AG10803 (cell line): ENCODE measurements around the gene ARRB1.

Experiments
- DNase-seq: peaks from one replicate; pipeline ENCODE4 v3.0.0; 2010; ENCODE audit warnings: low read depth
- H3K4me3 ChIP-seq: 2 replicates; pipeline ENCODE4 v1.5.1; 2011; ENCODE audit warnings: mild to moderate bottlenecking, low read length, control low read depth
- TF ChIP-seq, protein P1 (sequence below): conservative IDR thresholded peaks from 2 replicates; pipeline ENCODE4 v1.5.1; 2011; ENCODE audit warnings: mild to moderate bottlenecking, low read length, control low read depth, inconsistent platforms

Gene ARRB1

DNA sequence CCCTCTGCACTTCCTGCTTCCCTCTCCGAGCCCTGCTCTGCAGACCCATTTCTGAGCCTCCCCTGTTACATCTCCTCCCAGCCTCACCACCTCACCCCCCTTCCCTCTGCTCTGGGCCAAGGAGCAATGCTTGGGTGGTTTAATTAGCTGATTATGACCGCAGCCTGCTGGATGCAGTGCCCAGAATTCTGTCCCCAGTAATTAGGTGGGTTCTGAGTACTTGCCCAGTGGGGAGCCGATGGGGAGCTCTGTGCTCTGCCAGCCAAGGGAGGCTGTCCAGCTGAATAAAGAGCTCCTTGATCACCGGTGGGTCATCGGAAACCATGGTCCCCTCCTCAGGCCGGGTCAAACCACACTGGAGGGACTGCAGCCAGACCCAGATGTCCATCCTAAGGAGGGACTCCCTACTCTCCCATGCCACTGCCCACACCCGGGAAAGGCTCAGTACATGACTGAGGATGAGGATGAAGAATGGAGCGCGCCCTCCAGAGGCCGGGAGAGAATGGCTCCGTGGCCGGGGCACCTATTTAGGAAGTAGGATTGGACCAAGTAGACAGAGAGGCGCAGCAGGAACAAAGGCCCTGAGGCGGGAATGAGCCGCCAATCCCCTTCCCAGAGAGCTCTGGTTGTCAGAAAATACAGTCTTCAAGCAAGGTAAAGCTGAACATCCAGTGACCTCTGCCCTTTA is 9.1 kb downstream of the ARRB1 start:
- no peak overlapping the region for H3K4me3 ChIP-seq
- TF ChIP-seq, protein P1, sequence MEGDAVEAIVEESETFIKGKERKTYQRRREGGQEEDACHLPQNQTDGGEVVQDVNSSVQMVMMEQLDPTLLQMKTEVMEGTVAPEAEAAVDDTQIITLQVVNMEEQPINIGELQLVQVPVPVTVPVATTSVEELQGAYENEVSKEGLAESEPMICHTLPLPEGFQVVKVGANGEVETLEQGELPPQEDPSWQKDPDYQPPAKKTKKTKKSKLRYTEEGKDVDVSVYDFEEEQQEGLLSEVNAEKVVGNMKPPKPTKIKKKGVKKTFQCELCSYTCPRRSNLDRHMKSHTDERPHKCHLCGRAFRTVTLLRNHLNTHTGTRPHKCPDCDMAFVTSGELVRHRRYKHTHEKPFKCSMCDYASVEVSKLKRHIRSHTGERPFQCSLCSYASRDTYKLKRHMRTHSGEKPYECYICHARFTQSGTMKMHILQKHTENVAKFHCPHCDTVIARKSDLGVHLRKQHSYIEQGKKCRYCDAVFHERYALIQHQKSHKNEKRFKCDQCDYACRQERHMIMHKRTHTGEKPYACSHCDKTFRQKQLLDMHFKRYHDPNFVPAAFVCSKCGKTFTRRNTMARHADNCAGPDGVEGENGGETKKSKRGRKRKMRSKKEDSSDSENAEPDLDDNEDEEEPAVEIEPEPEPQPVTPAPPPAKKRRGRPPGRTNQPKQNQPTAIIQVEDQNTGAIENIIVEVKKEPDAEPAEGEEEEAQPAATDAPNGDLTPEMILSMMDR, result no peak
- DNase-seq, result no peak

DNA sequence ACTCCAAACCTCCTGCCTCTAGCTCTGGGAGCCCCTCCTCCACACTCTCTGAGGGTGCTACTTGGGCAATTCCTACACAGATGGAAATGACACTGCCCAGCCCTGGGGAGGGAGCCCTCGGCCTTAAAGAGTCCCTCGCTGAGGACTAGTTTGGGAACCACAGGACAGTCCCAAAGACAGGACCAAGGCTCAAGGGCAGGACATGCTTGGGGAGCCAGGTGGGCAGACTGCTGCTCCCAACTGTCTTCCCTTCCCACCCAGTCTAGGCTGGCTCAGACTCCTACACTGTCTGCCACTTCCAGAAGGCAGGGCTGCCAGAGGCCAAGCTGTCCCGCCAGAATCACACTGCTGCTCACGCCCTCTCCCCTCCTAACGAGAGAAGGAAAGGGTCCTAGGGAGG is 9.8 kb downstream of the ARRB1 start:
- TF ChIP-seq, protein P1, result no peak
- DNase-seq, result no peak
- no peak overlapping the region for H3K4me3 ChIP-seq

DNA sequence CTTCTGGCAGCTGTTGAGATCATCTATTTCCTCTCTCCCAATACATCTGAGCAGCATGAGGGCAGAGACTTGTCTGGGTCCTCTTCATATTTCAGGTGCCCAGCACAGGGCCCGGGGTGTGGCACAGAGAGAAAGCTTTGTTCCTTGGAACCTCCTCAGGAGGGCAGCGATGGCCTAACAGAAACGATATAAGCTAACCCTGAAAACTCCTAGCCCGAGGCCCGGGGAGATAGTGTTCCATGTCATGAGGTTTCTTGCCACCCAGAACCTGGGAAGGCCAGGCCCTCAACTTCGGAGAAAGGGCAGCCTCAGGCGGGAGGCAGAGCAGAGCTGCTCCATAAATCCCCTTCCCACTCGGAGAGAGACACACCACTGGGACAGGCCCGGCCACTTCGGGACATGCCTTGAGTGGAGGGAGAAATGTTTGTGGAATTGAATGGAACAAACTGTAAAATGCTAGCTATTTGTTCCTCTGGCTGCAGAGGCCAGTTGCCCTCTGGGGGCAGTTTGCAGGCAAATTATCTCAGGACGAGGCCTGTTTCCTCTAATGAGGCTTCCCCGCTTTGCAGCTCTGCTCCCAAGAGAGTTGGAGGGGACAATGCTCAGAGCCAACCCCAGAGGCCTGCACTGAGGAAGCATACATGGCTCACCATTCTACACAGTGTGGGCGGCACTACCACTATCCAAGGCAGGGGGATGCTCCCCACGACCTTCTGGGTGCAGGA is 11.6 kb downstream of the ARRB1 start:
- DNase-seq, result no peak
- TF ChIP-seq, protein P1, result no peak
- no peak overlapping the region for H3K4me3 ChIP-seq

DNA sequence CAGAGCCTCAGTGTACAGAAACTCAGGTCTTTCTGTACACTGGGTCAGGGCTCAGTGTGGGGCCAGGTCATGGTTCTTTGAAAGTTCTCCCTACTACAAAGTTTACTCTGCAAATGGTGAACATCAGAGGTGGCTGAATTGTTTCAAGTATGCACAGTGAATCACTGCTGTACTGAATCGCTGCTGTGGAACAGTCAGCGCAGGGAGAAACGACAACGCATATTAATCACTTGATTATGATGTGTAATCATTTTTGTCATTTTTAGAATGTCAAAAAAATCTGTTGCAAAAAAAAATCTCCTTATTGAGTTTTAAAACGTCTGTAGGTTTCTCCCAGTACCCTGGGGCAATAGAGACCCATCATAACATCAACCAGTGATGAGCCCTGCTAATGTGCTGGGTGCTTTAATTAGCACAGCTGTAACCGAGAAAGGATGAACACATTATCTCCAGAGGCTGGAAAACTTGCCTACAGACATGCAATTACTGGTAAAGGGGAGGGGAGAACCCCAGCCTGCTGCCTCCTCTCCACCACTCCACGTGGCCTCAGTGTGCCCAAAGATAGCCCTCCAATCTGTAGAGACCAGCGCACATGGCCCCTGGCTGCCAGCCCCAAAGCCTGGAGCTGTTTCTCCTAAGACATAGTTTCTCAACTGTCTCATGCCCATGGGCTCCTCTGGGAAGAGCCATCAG is 12.8 kb downstream of the ARRB1 start:
- peak; percentile 32 for DNase-seq
- TF ChIP-seq, protein P1, result no peak
- no peak overlapping the region for H3K4me3 ChIP-seq

DNA sequence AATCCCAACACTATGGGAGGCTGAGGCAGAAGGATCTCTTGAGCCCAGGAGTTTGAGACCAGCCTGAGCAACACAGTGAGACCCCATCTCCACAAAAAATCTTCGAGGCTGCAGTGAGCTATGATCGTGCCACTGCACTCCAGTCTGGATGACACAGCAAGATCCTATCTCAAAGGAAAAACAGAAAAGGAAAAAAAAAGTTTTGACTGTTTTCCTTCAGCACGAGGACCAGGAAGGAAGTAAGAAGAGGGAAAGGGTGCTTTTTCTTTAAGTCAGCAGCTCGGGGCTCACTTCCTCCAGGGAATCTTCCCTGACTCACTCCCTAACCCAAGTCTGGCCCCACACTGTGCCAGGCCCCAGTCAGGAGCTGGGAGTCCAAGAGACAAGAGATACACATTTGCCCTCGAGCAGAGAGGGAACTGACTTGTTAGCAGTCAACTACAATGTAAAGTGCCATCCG is 14.2 kb downstream of the ARRB1 start:
- TF ChIP-seq, protein P1, result no peak
- DNase-seq, result peak; percentile 28
- no peak overlapping the region for H3K4me3 ChIP-seq

DNA sequence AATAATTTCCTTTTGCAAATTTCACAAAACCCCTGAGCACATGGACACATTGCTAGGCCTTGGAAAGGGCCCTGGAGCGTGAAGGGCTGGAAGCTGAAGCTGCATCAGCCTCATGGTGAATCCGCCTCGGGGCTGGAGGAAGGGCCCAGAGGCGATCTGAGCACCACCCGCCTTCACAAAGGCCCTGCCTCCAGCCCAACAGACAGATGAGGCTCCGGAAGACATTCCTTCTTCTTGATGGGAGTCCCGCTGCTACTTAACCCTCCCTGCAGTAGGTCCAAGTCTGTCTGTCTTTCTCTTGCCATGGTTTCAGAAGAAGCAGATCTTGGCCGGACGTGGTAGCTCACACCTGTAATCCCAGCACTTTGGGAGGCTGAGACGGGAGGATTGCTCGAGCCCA is 16.5 kb downstream of the ARRB1 start:
- DNase-seq, result no peak
- TF ChIP-seq, protein P1, result no peak
- H3K4me3 ChIP-seq, result no peak overlapping the region
